Skin of body (tissue), 2 donors: Measurements from ENCODE around the gene P2RX5. TPM values are rescaled to one million over a fixed set of nuclear protein-coding genes. Genes with fewer than 3 reads are reported as not detected.
"Not testable (repeated sequence)": the region's sequence is repeated elsewhere in the genome, so short reads cannot be mapped to it uniquely, and the experiment has no call there.

Source experiments
- DNase-seq: peaks from one replicate; lab custom pipeline; 2025; lab: John Stamatoyannopoulos, UW
- total RNA-seq: library from RNA; depleted of rRNA; stranded (reverse); fragments of >200 nt; gene quantifications from one replicate; pipeline ENCODE4 v1.2.3, GENCODE V29; 2014

Gene P2RX5
- total RNA-seq = 1.5 TPM

GRCh38 chr17:3695723-3696411, at the start of gene P2RX5:
Gene P2RX5, minus strand, starts transcription at chr17:3696155. Its CDS starts 150 bp downstream, at chr17:3696005.
- no peak for DNase-seq

GRCh38 chr17:3745071-3745470, 49.1 kb upstream of the P2RX5 start:
- DNase-seq = no peak

- no peak for DNase-seq
These were observed 48.1 kb upstream of the P2RX5 start for GRCh38 chr17:3744014-3744413.

GRCh38 chr17:3740611-3741073, 44.7 kb upstream of the P2RX5 start:
- DNase-seq = no peak

GRCh38 chr17:3739422-3740124, 43.6 kb upstream of the P2RX5 start:
- no peak for DNase-seq

- DNase-seq = no peak
These were observed 42.8 kb upstream of the P2RX5 start for GRCh38 chr17:3738562-3739295.

GRCh38 chr17:3735515-3735914, 39.6 kb upstream of the P2RX5 start:
- DNase-seq = no peak

GRCh38 chr17:3734911-3735276, 38.9 kb upstream of the P2RX5 start:
- not testable (repeated sequence) for DNase-seq

- DNase-seq = no peak
These were observed 36.3 kb upstream of the P2RX5 start for GRCh38 chr17:3732210-3732621.

- DNase-seq = no peak
These were observed 35.0 kb upstream of the P2RX5 start for GRCh38 chr17:3730881-3731429.

- DNase-seq = no peak
These were observed 33.9 kb upstream of the P2RX5 start for GRCh38 chr17:3729881-3730280.

GRCh38 chr17:3728099-3728498, 32.1 kb upstream of the P2RX5 start:
- DNase-seq = not testable (repeated sequence)

- DNase-seq = no peak
These were observed 31.1 kb upstream of the P2RX5 start for GRCh38 chr17:3727041-3727440.

- no peak for DNase-seq
These were observed 28.6 kb upstream of the P2RX5 start for GRCh38 chr17:3724378-3725077.

GRCh38 chr17:3723556-3724377, 27.8 kb upstream of the P2RX5 start, which contains the start of gene HASPIN:
Gene HASPIN, plus strand, starts transcription at chr17:3723903. Its CDS starts 33 bp downstream, at chr17:3723936.
- peak; percentile 85 for DNase-seq

- peak; percentile 41 for DNase-seq
These were observed 27.2 kb upstream of the P2RX5 start for GRCh38 chr17:3723188-3723555.

GRCh38 chr17:3722716-3723115, 26.8 kb upstream of the P2RX5 start:
- DNase-seq = no peak

GRCh38 chr17:3719265-3719664, 23.3 kb upstream of the P2RX5 start:
- no peak for DNase-seq

GRCh38 chr17:3718201-3718600, 22.2 kb upstream of the P2RX5 start:
- no peak for DNase-seq

GRCh38 chr17:3715296-3715695, 19.3 kb upstream of the P2RX5 start:
- DNase-seq = no peak
